Ovary (tissue), 3 donors: ENCODE results near the gene MBNL2.

Experiments
- CTCF ChIP-seq, 3 donors: fragments of 450-650 bp in 2 of 3; fragments of 200-600 bp in 1 of 3; IDR thresholded peaks; one replicate each; pipeline versions ENCODE4 v1.5.1 to v1.8.0; 2016 to 2022; ENCODE audit warnings: antibody characterized with exemption in 3 of 3, mild to moderate bottlenecking in 1 of 3
- EP300 ChIP-seq: sonication (generic); formaldehyde crosslinking; IDR thresholded peaks from one replicate; pipeline ENCODE4 v1.6.1; 2017; ENCODE audit warnings: antibody characterized with exemption
- POLR2A ChIP-seq: fragments of 450-650 bp; IDR thresholded peaks from one replicate; pipeline ENCODE4 v1.6.1; 2017; ENCODE audit warnings: antibody characterized with exemption, mild to moderate bottlenecking, moderate library complexity
- donor health status: DM: no; HTN: no; CAD: no.

GRCh38 chr13:97401421-97401820 is 179.3 kb downstream of the MBNL2 start:
- TF ChIP-seq CTCF (IDR thresholded peaks at IDR 0.05) (no peak), EP300 (no peak), POLR2A (no peak)
